ENCODE data around the gene NUDCD3.

Gene NUDCD3

GRCh38 chr7:44348300-44348699, 142.2 kb downstream of the NUDCD3 start:
- DNase-seq: no peak

- DNase-seq: no peak
Measured at GRCh38 chr7:44347546-44348114, 142.8 kb downstream of the NUDCD3 start.

- no peak for DNase-seq
Measured at GRCh38 chr7:44346063-44346462, 144.4 kb downstream of the NUDCD3 start.

GRCh38 chr7:44341401-44341800, 149.1 kb downstream of the NUDCD3 start:
- DNase-seq: no peak

- no peak for DNase-seq
Measured at GRCh38 chr7:44338600-44338999, 151.9 kb downstream of the NUDCD3 start.

- no peak for DNase-seq
Measured at GRCh38 chr7:44336491-44336890, 154.0 kb downstream of the NUDCD3 start.

GRCh38 chr7:44335184-44335583, 155.3 kb downstream of the NUDCD3 start:
- DNase-seq: no peak

- no peak for DNase-seq
Measured at GRCh38 chr7:44334734-44335097, 155.7 kb downstream of the NUDCD3 start.

- DNase-seq: no peak
Measured at GRCh38 chr7:44333911-44334733, 156.3 kb downstream of the NUDCD3 start.

GRCh38 chr7:44331682-44332081, 158.8 kb downstream of the NUDCD3 start:
- DNase-seq: no peak

- no peak for DNase-seq
Measured at GRCh38 chr7:44330331-44330730, 160.1 kb downstream of the NUDCD3 start.

- no peak for DNase-seq
Measured at GRCh38 chr7:44329888-44330287, 160.6 kb downstream of the NUDCD3 start.
